Measurements from ENCODE around the gene RASA3.

DNA sequence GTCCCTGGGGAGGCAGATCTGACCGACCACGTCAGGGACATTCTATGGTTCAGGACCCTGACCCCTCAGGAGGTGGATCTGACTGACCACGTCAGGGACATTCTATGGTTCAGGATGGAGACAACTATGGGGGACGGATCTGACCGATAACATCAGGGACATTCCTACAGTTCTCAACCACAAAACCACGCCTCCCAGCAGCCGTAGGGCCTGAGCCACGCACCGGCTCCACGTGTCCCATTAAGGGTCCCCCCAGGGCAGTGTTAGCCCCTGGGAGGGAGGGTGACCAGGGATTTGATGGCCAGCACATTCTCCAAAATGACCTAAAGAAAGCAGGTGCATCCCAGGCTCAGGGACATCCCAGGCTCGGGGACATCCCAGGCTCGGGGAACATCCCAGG lies 109.5 kb downstream of the RASA3 start:
- TF ChIP-seq CTCF (IDR thresholded peaks at IDR 0.05): no peak
- no peak for TF ChIP-seq POLR2AphosphoS5 (IDR thresholded peaks at IDR 0.05)
- no peak for TF ChIP-seq EP300 (IDR thresholded peaks at IDR 0.05)

Data from gastroesophageal sphincter (tissue), 3 donors.